GM23338 (cell line): ENCODE measurements around the gene ASXL3. TPM values are rescaled to one million over a fixed set of nuclear protein-coding genes. Genes with fewer than 3 reads are reported as not detected.
A peak's percentile ranks its signal among the peaks of the same experiment; 100 is the strongest.

Experiments
- ATAC-seq: fragments of 200-7000 bp; cut with Tn5 transposase; 3 replicates; pipeline ENCODE4 v1.9.1; 2020
- DNase-seq: peaks from one replicate; pipeline ENCODE4 v3.0.0-alpha.2; 2015; ENCODE audit warnings: low spot score
- H2AFZ ChIP-seq: fragments of 200-600 bp; sonication (generic); 2 replicates; pipeline ENCODE4 v1.8.0; 2016; ENCODE audit warnings: antibody characterized with exemption, mild to moderate bottlenecking, moderate library complexity
- H3F3A ChIP-seq: fragments of 200-600 bp; sonication (generic); replicated peaks from 2 replicates; pipeline ENCODE4 v1.8.0; 2017; ENCODE audit warnings: antibody characterized with exemption, mixed run types, low read depth
- H3K27ac ChIP-seq: fragments of 200-600 bp; sonication (generic); 2 replicates; pipeline ENCODE4 v1.6.1; 2016; ENCODE audit warnings: low read depth
- H3K27me3 ChIP-seq: fragments of 200-600 bp; sonication (generic); 2 replicates; pipeline ENCODE4 v1.8.0; 2016; ENCODE audit warnings: mild to moderate bottlenecking, mixed run types, moderate library complexity; ENCODE audit not compliant: insufficient read depth
- H3K36me3 ChIP-seq: fragments of 200-600 bp; sonication (generic); 2 replicates; pipeline ENCODE4 v1.8.0; 2016; ENCODE audit warnings: mild to moderate bottlenecking; ENCODE audit not compliant: insufficient read depth
- H3K4me1 ChIP-seq: fragments of 200-600 bp; sonication (generic); 2 replicates; pipeline ENCODE4 v1.8.0; 2016; ENCODE audit warnings: mild to moderate bottlenecking, moderate library complexity; ENCODE audit not compliant: insufficient read depth
- H3K4me2 ChIP-seq: fragments of 200-600 bp; sonication (generic); 2 replicates; pipeline ENCODE4 v1.7.1; 2017; ENCODE audit warnings: mixed run types
- H3K4me3 ChIP-seq: fragments of 200-600 bp; sonication (generic); 2 replicates; pipeline ENCODE4 v1.6.1; 2016; ENCODE audit warnings: mixed run types
- H3K79me2 ChIP-seq: fragments of 200-600 bp; sonication (generic); replicated peaks from 2 replicates; pipeline ENCODE4 v1.8.0; 2017; ENCODE audit warnings: mild to moderate bottlenecking; ENCODE audit not compliant: insufficient read depth
- H3K9me2 ChIP-seq: fragments of 200-600 bp; sonication (generic); 2 replicates; pipeline ENCODE4 v1.8.0; 2017; ENCODE audit not compliant: insufficient read depth
- H4K20me1 ChIP-seq: fragments of 200-600 bp; sonication (generic); replicated peaks from 2 replicates; pipeline ENCODE4 v1.8.0; 2017; ENCODE audit warnings: mild to moderate bottlenecking; ENCODE audit not compliant: insufficient read depth
- H3K27ac Mint-ChIP-seq: 2 replicates; pipeline ENCODE4 v1.8.0; 2020; ENCODE audit warnings: inconsistent platforms, mild to moderate bottlenecking, moderate library complexity, mixed read lengths
- H3K27me3 Mint-ChIP-seq: 3 replicates; pipeline ENCODE4 v1.8.0; 2022; ENCODE audit warnings: low read depth, mild to moderate bottlenecking, moderate library complexity, mixed read lengths, inconsistent platforms; ENCODE audit not compliant: insufficient read depth, poor library complexity
- H3K36me3 Mint-ChIP-seq: 3 replicates; pipeline ENCODE4 v1.8.0; 2021; ENCODE audit warnings: low read depth, mild to moderate bottlenecking, inconsistent platforms, moderate library complexity, mixed read lengths
- H3K4me1 Mint-ChIP-seq: 3 replicates; pipeline ENCODE4 v1.8.0; 2020; ENCODE audit warnings: mild to moderate bottlenecking, inconsistent platforms, mixed read lengths
- H3K4me3 Mint-ChIP-seq: 3 replicates; pipeline ENCODE4 v1.8.0; 2021; ENCODE audit warnings: moderate library complexity, mild to moderate bottlenecking, inconsistent platforms, mixed read lengths
- H3K9me3 Mint-ChIP-seq: 3 replicates; pipeline ENCODE4 v1.8.0; 2020; ENCODE audit warnings: moderate library complexity, mild to moderate bottlenecking, inconsistent platforms, mixed read lengths
- CREB1 ChIP-seq: fragments of 250-450 bp; sonication (Bioruptor Pico); IDR thresholded peaks from 2 replicates; pipeline ENCODE4 v1.5.0; 2020; ENCODE audit warnings: low read depth, mild to moderate bottlenecking, moderate library complexity
- NANOG ChIP-seq: IDR thresholded peaks from 2 replicates; pipeline ENCODE4 v1.6.1; 2016; ENCODE audit warnings: antibody characterized with exemption, borderline replicate concordance
- POLR2AphosphoS5 ChIP-seq: IDR thresholded peaks from 2 replicates; pipeline ENCODE4 v1.6.1; 2016; ENCODE audit warnings: antibody characterized with exemption, low read depth
- STAT1 ChIP-seq: IDR thresholded peaks from one replicate; pipeline ENCODE4 v1.6.1; 2016; ENCODE audit warnings: antibody characterized with exemption; ENCODE audit not compliant: unreplicated experiment
- ZNF331 ChIP-seq: fragments of 250-450 bp; sonication (Bioruptor Pico); IDR thresholded peaks from 2 replicates; pipeline ENCODE4 v1.5.0; 2020; ENCODE audit warnings: low read depth, mild to moderate bottlenecking, moderate library complexity
- polyA plus RNA-seq: library from polyadenylated mRNA; unstranded; fragments of >200 nt; fragmentation: Nextera tagmentation; extraction: Ambion mirVana; gene quantifications from 2 replicates; pipeline ENCODE4 v1.2.1, GENCODE V29; 2016
- total RNA-seq: library from RNA; depleted of rRNA; stranded (reverse); fragments of >200 nt; shearing (Covaris generic); gene quantifications from 2 replicates; pipeline ENCODE4 v1.2.3, GENCODE V29; 2014
- TF ChIP-seq, protein P1 (sequence below), 2 experiments: fragments of 200-600 bp in 1 of 2; sonication (generic) in 1 of 2; conservative IDR thresholded peaks; 2 replicates each; pipeline versions ENCODE4 v1.5.1 to v1.6.1; 2016 to 2017; ENCODE audit warnings: antibody characterized with exemption in 2 of 2, low read depth in 2 of 2, mild to moderate bottlenecking in 2 of 2, moderate library complexity in 1 of 2
- TF ChIP-seq, protein P2 (sequence below): fragments of 250-450 bp; sonication (Bioruptor Pico); IDR thresholded peaks from 2 replicates; pipeline ENCODE4 v1.5.0; 2020; ENCODE audit warnings: mild to moderate bottlenecking, moderate library complexity
- TF ChIP-seq, protein P3 (sequence below): IDR thresholded peaks from one replicate; pipeline ENCODE4 v1.6.1; 2018; ENCODE audit warnings: antibody characterized with exemption; ENCODE audit not compliant: unreplicated experiment

Gene ASXL3
- total and polyA plus RNA-seq, 2 experiments from 2014 or later, result 0.23 to 1.4 TPM

DNA sequence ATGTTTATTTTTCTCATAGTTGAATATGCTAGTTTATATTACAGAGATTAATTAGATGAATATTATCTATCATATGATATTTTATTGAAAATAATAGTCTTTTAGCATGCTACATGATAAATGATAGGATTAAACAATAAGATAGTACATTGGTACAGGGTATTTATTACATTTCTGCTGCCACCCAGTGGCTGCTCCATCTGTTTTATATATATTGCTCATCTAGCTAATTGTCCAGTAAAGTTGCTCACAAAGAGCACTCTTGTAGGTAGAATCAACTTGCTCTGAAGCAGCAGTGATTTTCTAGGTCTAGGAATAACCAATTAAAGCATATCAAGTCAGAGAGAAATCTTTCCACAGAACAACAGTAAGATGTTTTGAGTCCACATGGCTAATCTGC lies 183.3 kb downstream of the ASXL3 start:
- Histone ChIP-seq H3F3A (no peaks in the 10 kb centered on the region), H3K4me2 (no peak overlapping the region), H2AFZ (no peak overlapping the region), H4K20me1 (no peaks in the 10 kb centered on the region), H3K27ac (no peak overlapping the region), H3K36me3 (no peaks in the 10 kb centered on the region), H3K4me1 (no peaks in the 10 kb centered on the region), H3K79me2 (no peaks in the 10 kb centered on the region), H3K27me3 (no peaks in the 10 kb centered on the region), H3K4me3 (no peak overlapping the region), H3K9me2 (no peaks in the 10 kb centered on the region)
- Mint-ChIP-seq H3K4me1 (no peaks in the 10 kb centered on the region), H3K27ac (no peak overlapping the region), H3K27me3 (no peaks in the 10 kb centered on the region), H3K4me3 (no peak overlapping the region), H3K36me3 (no peaks in the 10 kb centered on the region), H3K9me3 (no peaks in the 10 kb centered on the region)
- TF ChIP-seq STAT1, result no peak
- TF ChIP-seq, protein P1, sequence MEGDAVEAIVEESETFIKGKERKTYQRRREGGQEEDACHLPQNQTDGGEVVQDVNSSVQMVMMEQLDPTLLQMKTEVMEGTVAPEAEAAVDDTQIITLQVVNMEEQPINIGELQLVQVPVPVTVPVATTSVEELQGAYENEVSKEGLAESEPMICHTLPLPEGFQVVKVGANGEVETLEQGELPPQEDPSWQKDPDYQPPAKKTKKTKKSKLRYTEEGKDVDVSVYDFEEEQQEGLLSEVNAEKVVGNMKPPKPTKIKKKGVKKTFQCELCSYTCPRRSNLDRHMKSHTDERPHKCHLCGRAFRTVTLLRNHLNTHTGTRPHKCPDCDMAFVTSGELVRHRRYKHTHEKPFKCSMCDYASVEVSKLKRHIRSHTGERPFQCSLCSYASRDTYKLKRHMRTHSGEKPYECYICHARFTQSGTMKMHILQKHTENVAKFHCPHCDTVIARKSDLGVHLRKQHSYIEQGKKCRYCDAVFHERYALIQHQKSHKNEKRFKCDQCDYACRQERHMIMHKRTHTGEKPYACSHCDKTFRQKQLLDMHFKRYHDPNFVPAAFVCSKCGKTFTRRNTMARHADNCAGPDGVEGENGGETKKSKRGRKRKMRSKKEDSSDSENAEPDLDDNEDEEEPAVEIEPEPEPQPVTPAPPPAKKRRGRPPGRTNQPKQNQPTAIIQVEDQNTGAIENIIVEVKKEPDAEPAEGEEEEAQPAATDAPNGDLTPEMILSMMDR (conservative IDR thresholded peaks at IDR 0.05; ENCODE audit: low read depth in 2 of 2), result peak; percentile 34 to 36; a peak in 3 of 4 replicates
- DNase-seq, result no peak
- ATAC-seq, result no peak

DNA sequence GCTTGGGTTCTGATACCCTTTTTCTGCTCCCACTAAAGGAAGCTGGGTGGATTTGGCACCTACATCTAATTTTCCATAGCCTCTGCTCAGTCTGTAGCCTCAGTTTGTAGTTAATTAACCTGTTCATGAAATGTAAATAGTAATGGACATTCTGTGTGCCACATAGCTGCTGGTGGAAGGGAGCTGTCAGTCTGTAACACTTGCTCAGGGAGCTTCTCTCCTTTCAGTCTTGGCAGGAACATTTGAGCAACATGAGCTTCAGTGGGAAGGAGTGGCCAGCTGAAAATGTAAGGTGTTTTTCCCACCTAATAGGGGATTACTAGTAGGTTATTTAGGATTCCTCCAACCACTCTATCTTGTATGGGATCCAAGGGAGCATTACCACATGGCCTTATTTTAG lies 203.4 kb downstream of the ASXL3 start:
- Histone ChIP-seq H3K4me1 (no peaks in the 10 kb centered on the region), H4K20me1 (no peaks in the 10 kb centered on the region), H3F3A (no peaks in the 10 kb centered on the region), H3K9me2 (no peaks in the 10 kb centered on the region), H3K36me3 (no peaks in the 10 kb centered on the region), H3K4me2 (no peak overlapping the region), H3K79me2 (no peaks in the 10 kb centered on the region), H2AFZ (peak overlapping the region; percentile 85), H3K27me3 (no peaks in the 10 kb centered on the region), H3K27ac (no peak overlapping the region), H3K4me3 (no peak overlapping the region)
- Mint-ChIP-seq H3K27me3 (no peaks in the 10 kb centered on the region), H3K27ac (no peak overlapping the region), H3K4me1 (no peaks in the 10 kb centered on the region), H3K9me3 (peaks cover 14% of the 10 kb centered on the region), H3K36me3 (peaks cover 6% of the 10 kb centered on the region; the same call in 2 of the 3 replicates), H3K4me3 (no peak overlapping the region)
- no peak for DNase-seq
- ATAC-seq, result no peak
- no peak for TF ChIP-seq CREB1
- no peak for TF ChIP-seq NANOG
- TF ChIP-seq, protein P1 (conservative IDR thresholded peaks at IDR 0.05; ENCODE audit: low read depth in 2 of 2), result no peak
- TF ChIP-seq ZNF331 (CRISPR knock-in tag), result no peak
- no peak for TF ChIP-seq POLR2AphosphoS5
- TF ChIP-seq, protein P2, sequence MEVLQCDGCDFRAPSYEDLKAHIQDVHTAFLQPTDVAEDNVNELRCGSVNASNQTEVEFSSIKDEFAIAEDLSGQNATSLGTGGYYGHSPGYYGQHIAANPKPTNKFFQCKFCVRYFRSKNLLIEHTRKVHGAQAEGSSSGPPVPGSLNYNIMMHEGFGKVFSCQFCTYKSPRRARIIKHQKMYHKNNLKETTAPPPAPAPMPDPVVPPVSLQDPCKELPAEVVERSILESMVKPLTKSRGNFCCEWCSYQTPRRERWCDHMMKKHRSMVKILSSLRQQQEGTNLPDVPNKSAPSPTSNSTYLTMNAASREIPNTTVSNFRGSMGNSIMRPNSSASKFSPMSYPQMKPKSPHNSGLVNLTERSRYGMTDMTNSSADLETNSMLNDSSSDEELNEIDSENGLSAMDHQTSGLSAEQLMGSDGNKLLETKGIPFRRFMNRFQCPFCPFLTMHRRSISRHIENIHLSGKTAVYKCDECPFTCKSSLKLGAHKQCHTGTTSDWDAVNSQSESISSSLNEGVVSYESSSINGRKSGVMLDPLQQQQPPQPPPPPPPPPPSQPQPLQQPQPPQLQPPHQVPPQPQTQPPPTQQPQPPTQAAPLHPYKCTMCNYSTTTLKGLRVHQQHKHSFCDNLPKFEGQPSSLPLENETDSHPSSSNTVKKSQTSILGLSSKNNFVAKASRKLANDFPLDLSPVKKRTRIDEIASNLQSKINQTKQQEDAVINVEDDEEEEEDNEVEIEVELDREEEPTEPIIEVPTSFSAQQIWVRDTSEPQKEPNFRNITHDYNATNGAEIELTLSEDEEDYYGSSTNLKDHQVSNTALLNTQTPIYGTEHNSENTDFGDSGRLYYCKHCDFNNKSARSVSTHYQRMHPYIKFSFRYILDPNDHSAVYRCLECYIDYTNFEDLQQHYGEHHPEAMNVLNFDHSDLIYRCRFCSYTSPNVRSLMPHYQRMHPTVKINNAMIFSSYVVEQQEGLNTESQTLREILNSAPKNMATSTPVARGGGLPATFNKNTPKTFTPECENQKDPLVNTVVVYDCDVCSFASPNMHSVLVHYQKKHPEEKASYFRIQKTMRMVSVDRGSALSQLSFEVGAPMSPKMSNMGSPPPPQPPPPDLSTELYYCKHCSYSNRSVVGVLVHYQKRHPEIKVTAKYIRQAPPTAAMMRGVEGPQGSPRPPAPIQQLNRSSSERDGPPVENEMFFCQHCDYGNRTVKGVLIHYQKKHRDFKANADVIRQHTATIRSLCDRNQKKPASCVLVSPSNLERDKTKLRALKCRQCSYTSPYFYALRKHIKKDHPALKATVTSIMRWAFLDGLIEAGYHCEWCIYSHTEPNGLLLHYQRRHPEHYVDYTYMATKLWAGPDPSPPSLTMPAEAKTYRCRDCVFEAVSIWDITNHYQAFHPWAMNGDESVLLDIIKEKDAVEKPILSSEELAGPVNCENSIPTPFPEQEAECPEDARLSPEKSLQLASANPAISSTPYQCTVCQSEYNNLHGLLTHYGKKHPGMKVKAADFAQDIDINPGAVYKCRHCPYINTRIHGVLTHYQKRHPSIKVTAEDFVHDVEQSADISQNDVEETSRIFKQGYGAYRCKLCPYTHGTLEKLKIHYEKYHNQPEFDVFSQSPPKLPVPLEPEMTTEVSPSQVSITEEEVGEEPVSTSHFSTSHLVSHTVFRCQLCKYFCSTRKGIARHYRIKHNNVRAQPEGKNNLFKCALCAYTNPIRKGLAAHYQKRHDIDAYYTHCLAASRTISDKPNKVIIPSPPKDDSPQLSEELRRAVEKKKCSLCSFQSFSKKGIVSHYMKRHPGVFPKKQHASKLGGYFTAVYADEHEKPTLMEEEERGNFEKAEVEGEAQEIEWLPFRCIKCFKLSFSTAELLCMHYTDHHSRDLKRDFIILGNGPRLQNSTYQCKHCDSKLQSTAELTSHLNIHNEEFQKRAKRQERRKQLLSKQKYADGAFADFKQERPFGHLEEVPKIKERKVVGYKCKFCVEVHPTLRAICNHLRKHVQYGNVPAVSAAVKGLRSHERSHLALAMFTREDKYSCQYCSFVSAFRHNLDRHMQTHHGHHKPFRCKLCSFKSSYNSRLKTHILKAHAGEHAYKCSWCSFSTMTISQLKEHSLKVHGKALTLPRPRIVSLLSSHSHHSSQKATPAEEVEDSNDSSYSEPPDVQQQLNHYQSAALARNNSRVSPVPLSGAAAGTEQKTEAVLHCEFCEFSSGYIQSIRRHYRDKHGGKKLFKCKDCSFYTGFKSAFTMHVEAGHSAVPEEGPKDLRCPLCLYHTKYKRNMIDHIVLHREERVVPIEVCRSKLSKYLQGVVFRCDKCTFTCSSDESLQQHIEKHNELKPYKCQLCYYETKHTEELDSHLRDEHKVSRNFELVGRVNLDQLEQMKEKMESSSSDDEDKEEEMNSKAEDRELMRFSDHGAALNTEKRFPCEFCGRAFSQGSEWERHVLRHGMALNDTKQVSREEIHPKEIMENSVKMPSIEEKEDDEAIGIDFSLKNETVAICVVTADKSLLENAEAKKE (CRISPR knock-in tag), result no peak
- TF ChIP-seq, protein P3, sequence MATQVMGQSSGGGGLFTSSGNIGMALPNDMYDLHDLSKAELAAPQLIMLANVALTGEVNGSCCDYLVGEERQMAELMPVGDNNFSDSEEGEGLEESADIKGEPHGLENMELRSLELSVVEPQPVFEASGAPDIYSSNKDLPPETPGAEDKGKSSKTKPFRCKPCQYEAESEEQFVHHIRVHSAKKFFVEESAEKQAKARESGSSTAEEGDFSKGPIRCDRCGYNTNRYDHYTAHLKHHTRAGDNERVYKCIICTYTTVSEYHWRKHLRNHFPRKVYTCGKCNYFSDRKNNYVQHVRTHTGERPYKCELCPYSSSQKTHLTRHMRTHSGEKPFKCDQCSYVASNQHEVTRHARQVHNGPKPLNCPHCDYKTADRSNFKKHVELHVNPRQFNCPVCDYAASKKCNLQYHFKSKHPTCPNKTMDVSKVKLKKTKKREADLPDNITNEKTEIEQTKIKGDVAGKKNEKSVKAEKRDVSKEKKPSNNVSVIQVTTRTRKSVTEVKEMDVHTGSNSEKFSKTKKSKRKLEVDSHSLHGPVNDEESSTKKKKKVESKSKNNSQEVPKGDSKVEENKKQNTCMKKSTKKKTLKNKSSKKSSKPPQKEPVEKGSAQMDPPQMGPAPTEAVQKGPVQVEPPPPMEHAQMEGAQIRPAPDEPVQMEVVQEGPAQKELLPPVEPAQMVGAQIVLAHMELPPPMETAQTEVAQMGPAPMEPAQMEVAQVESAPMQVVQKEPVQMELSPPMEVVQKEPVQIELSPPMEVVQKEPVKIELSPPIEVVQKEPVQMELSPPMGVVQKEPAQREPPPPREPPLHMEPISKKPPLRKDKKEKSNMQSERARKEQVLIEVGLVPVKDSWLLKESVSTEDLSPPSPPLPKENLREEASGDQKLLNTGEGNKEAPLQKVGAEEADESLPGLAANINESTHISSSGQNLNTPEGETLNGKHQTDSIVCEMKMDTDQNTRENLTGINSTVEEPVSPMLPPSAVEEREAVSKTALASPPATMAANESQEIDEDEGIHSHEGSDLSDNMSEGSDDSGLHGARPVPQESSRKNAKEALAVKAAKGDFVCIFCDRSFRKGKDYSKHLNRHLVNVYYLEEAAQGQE, result no peak
- no peak for TF ChIP-seq STAT1
